Measurements from ENCODE around the gene FMO2.

DNA sequence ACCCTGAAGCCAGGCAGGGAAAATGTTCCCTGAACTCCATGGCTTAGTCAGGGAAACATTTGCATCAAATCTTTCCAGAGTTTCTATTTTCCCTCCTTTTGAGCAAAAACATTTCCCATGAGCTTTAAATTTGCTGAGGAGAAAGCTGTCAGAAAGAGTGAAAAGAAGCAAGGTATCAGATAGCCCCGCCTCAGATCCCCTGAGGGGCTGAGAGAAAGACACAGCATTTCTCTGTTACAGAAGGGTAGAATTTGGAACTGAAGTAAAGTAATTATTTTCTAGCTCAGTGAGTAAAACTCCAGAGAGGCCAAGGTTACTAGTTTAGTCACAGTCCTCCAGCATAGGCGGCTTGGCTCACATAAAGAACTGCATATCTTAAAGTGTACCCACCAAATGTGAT, 73.8 kb downstream of the FMO2 start:
- TF ChIP-seq YY1 (IDR thresholded peaks at IDR 0.05; ENCODE audit: insufficient read depth, insufficient read length): no peak
- no peak for TF ChIP-seq ZNF274 (IDR thresholded peaks at IDR 0.05; ENCODE audit: low read depth, low read length)
- no peak for TF ChIP-seq SUZ12 (IDR thresholded peaks at IDR 0.05; ENCODE audit: extremely low read depth, insufficient read depth, insufficient read length)
